OCI-LY1 (cell line): ENCODE results near the gene ALDOA.

ENCODE experiments used
- H2AFZ ChIP-seq: fragments of 200-600 bp; sonication (generic), shearing (Covaris generic); 2 replicates; pipeline ENCODE4 v1.6.0; 2014; ENCODE audit warnings: antibody characterized with exemption, mild to moderate bottlenecking, low read length
- H3F3A ChIP-seq: fragments of 200-600 bp; sonication (generic), shearing (Covaris generic); 2 replicates; pipeline ENCODE4 v1.6.0; 2014; ENCODE audit warnings: mild to moderate bottlenecking, antibody characterized with exemption, low read length, moderate library complexity; ENCODE audit not compliant: insufficient read depth
- H3K27ac ChIP-seq: fragments of 200-600 bp; sonication (generic); 2 replicates; pipeline ENCODE4 v1.5.1; 2014; ENCODE audit warnings: low read length, mixed run types, mild to moderate bottlenecking, low read depth; ENCODE audit not compliant: poor library complexity, severe bottlenecking
- H3K27me3 ChIP-seq: fragments of 200-600 bp; sonication (generic); 2 replicates; pipeline ENCODE4 v1.6.0; 2014; ENCODE audit warnings: antibody characterized with exemption, mild to moderate bottlenecking, low read length, moderate library complexity; ENCODE audit not compliant: insufficient read depth
- H3K36me3 ChIP-seq: fragments of 200-600 bp; sonication (generic); 2 replicates; pipeline ENCODE4 v1.6.1; 2014; ENCODE audit warnings: mild to moderate bottlenecking, antibody characterized with exemption, low read length, moderate library complexity, mixed read lengths; ENCODE audit not compliant: insufficient read depth
- H3K4me1 ChIP-seq: fragments of 200-600 bp; sonication (generic); 2 replicates; pipeline ENCODE4 v1.5.1; 2014; ENCODE audit warnings: mild to moderate bottlenecking, low read length, moderate library complexity; ENCODE audit not compliant: insufficient read depth, severe bottlenecking
- H3K4me2 ChIP-seq: fragments of 200-600 bp; sonication (generic), shearing (Covaris generic); 2 replicates; pipeline ENCODE4 v1.6.1; 2014; ENCODE audit warnings: low read length
- H3K4me3 ChIP-seq: fragments of 200-600 bp; sonication (generic); 2 replicates; pipeline ENCODE4 v1.5.1; 2014; ENCODE audit warnings: low read length, low read depth, mild to moderate bottlenecking, mixed read lengths; ENCODE audit not compliant: poor library complexity, severe bottlenecking
- H3K79me2 ChIP-seq: fragments of 200-600 bp; shearing (Covaris generic); 2 replicates; pipeline ENCODE4 v1.6.1; 2016; ENCODE audit warnings: mixed run types, low read length, mixed read lengths; ENCODE audit not compliant: insufficient read depth
- H3K9ac ChIP-seq: fragments of 200-600 bp; sonication (generic), shearing (Covaris generic); 2 replicates; pipeline ENCODE4 v1.6.1; 2014; ENCODE audit warnings: mild to moderate bottlenecking, low read length, mixed read lengths
- H3K9me2 ChIP-seq: fragments of 200-600 bp; sonication (generic), shearing (Covaris generic); 2 replicates; pipeline ENCODE4 v1.6.1; 2014; ENCODE audit warnings: low read depth, mild to moderate bottlenecking, low read length, mixed read lengths
- H3K9me3 ChIP-seq: fragments of 200-600 bp; shearing (Covaris generic); 2 replicates; pipeline ENCODE4 v1.6.1; 2014; ENCODE audit warnings: low read length, mixed read lengths
- H4K20me1 ChIP-seq: fragments of 200-600 bp; sonication (generic), shearing (Covaris generic); 2 replicates; pipeline ENCODE4 v1.6.0; 2016; ENCODE audit warnings: mild to moderate bottlenecking, low read length; ENCODE audit not compliant: insufficient read depth
- CTCF ChIP-seq: fragments of 200-600 bp; sonication (generic), shearing (Covaris generic); IDR thresholded peaks from 2 replicates; pipeline ENCODE4 v1.5.1; 2017; ENCODE audit warnings: mild to moderate bottlenecking, antibody characterized with exemption, low read length, moderate library complexity, mixed read lengths
- EZH2 ChIP-seq: fragments of 200-600 bp; sonication (generic), shearing (Covaris generic); IDR thresholded peaks from 2 replicates; pipeline ENCODE4 v1.8.0; 2017; ENCODE audit warnings: borderline replicate concordance, mixed run types, mild to moderate bottlenecking, antibody characterized with exemption, low read length, moderate library complexity, mixed read lengths

ALDOA gene

GRCh38 chr16:30049871-30050270 is 15.7 kb upstream of the ALDOA start:
- no peak overlapping the region for H3K27ac ChIP-seq
- no peaks in the 10 kb centered on the region for H3K79me2 ChIP-seq
- no peak overlapping the region for H3K9ac ChIP-seq
- H2AFZ ChIP-seq, result no peak overlapping the region
- no peaks in the 10 kb centered on the region for H3F3A ChIP-seq
- H3K9me3 ChIP-seq, result no peaks in the 10 kb centered on the region
- H3K4me3 ChIP-seq, result no peak overlapping the region
- H3K4me2 ChIP-seq, result no peak overlapping the region
- no peaks in the 10 kb centered on the region for H3K36me3 ChIP-seq
- TF ChIP-seq EZH2, result no peak
- peaks cover 24% of the 10 kb centered on the region for H3K4me1 ChIP-seq
- H3K27me3 ChIP-seq, result no peaks in the 10 kb centered on the region; the same call in 1 of the 2 replicates
- no peaks in the 10 kb centered on the region for H3K9me2 ChIP-seq
- H4K20me1 ChIP-seq, result no peaks in the 10 kb centered on the region

- H3K9me2 ChIP-seq, result no peaks in the 10 kb centered on the region
- no peak overlapping the region for H3K27ac ChIP-seq
- no peak overlapping the region for H3K4me2 ChIP-seq
- H3K79me2 ChIP-seq, result no peaks in the 10 kb centered on the region
- H3K27me3 ChIP-seq, result no peaks in the 10 kb centered on the region; the same call in 1 of the 2 replicates
- TF ChIP-seq EZH2, result no peak
- TF ChIP-seq CTCF, result no peak
- no peaks in the 10 kb centered on the region for H3K36me3 ChIP-seq
- H3K4me3 ChIP-seq, result no peak overlapping the region
- H4K20me1 ChIP-seq, result no peaks in the 10 kb centered on the region
- no peaks in the 10 kb centered on the region for H3F3A ChIP-seq
- no peaks in the 10 kb centered on the region for H3K9me3 ChIP-seq
- peaks cover 25% of the 10 kb centered on the region for H3K4me1 ChIP-seq
- H2AFZ ChIP-seq, result no peak overlapping the region
- H3K9ac ChIP-seq, result no peak overlapping the region; the same call in 1 of the 2 replicates
Observed at GRCh38 chr16:30051518-30051917, 14.0 kb upstream of the ALDOA start.

- H3K9me3 ChIP-seq, result no peaks in the 10 kb centered on the region
- peak overlapping the region; percentile 90 for H3K4me2 ChIP-seq
- H3K27me3 ChIP-seq, result no peaks in the 10 kb centered on the region; the same call in 1 of the 2 replicates
- no peaks in the 10 kb centered on the region for H3K9me2 ChIP-seq
- peak overlapping the region; percentile 56 for H3K27ac ChIP-seq
- H3F3A ChIP-seq, result no peaks in the 10 kb centered on the region
- no peaks in the 10 kb centered on the region for H3K36me3 ChIP-seq
- peak overlapping the region; percentile 97; the same call in 1 of the 2 replicates for H2AFZ ChIP-seq
- H3K4me3 ChIP-seq, result peak overlapping the region; percentile 72
- H3K4me1 ChIP-seq, result peaks cover 25% of the 10 kb centered on the region
- no peaks in the 10 kb centered on the region for H3K79me2 ChIP-seq
- TF ChIP-seq CTCF (no peak), EZH2 (no peak)
- H4K20me1 ChIP-seq, result no peaks in the 10 kb centered on the region
- peak overlapping the region; percentile 72 for H3K9ac ChIP-seq
Observed at GRCh38 chr16:30052671-30053372, 12.7 kb upstream of the ALDOA start.
